ENCODE data around the gene PROSER2.

- TF ChIP-seq, protein P1, sequence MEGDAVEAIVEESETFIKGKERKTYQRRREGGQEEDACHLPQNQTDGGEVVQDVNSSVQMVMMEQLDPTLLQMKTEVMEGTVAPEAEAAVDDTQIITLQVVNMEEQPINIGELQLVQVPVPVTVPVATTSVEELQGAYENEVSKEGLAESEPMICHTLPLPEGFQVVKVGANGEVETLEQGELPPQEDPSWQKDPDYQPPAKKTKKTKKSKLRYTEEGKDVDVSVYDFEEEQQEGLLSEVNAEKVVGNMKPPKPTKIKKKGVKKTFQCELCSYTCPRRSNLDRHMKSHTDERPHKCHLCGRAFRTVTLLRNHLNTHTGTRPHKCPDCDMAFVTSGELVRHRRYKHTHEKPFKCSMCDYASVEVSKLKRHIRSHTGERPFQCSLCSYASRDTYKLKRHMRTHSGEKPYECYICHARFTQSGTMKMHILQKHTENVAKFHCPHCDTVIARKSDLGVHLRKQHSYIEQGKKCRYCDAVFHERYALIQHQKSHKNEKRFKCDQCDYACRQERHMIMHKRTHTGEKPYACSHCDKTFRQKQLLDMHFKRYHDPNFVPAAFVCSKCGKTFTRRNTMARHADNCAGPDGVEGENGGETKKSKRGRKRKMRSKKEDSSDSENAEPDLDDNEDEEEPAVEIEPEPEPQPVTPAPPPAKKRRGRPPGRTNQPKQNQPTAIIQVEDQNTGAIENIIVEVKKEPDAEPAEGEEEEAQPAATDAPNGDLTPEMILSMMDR (IDR thresholded peaks at IDR 0.05) = no peak
- TF ChIP-seq POLR2AphosphoS5 (IDR thresholded peaks at IDR 0.05) = no peak
Measured at GRCh38 chr10:11908991-11909390, 85.8 kb downstream of the PROSER2 start.
